Right atrium auricular region (tissue), 2 donors: ENCODE data around the gene NME3. TPM values are rescaled to one million over a fixed set of nuclear protein-coding genes. Genes with fewer than 3 reads are reported as not detected.

Source experiments
- DNase-seq: peaks from one replicate; pipeline ENCODE4 v3.0.0-alpha.2; 2019; ENCODE audit warnings: low spot score
- H3K27ac ChIP-seq, 2 donors: fragments of 200-600 bp; sonication (generic); 1 replicate in 1 of 2; 2 replicates in 1 of 2; pipeline ENCODE4 v1.5.1; 2016 to 2019
- H3K27me3 ChIP-seq, 2 donors: fragments of 200-600 bp; sonication (generic); one replicate each; pipeline versions ENCODE4 v1.5.1 to v1.6.0; 2017 to 2019
- H3K36me3 ChIP-seq: fragments of 200-600 bp; sonication (generic); one replicate; pipeline ENCODE4 v1.5.1; 2016
- H3K4me1 ChIP-seq, 2 donors: fragments of 200-600 bp; sonication (generic); one replicate each; pipeline versions ENCODE4 v1.5.1 to v1.6.0; 2017 to 2019
- H3K4me3 ChIP-seq, 2 donors: fragments of 200-600 bp; sonication (generic); 1 replicate in 1 of 2; 2 replicates in 1 of 2; pipeline ENCODE4 v1.5.1; 2017 to 2019; ENCODE audit warnings: mild to moderate bottlenecking in 1 of 2, moderate library complexity in 1 of 2
- H3K9me3 ChIP-seq, 2 donors: fragments of 200-600 bp; sonication (generic); one replicate each; pipeline ENCODE4 v1.5.1; 2019
- CTCF ChIP-seq, 2 donors: fragments of 200-600 bp; sonication (generic); IDR thresholded peaks; one replicate each; pipeline ENCODE4 v1.5.1; 2019; ENCODE audit warnings: antibody characterized with exemption in 2 of 2
- total RNA-seq, 2 donors: library from RNA; depleted of rRNA; stranded (reverse); fragments of >200 nt; gene quantifications; one replicate each; pipeline ENCODE4 v1.1.0, GENCODE V29; 2016

Gene NME3
- total RNA-seq, 2 donors from 2014 or later, result 51.3 to 56.2 TPM

- Histone ChIP-seq H3K4me1 (peaks cover 0 to 48% of the 10 kb centered on the region in 2 donors), H3K9me3 (no peaks in the 10 kb centered on the region)
- DNase-seq, result no peak
Observed at GRCh38 chr16:1781254-1781653, 9.9 kb upstream of the NME3 start.

GRCh38 chr16:1780677-1781072 lies 9.3 kb upstream of the NME3 start:
- no peaks in the 10 kb centered on the region for H3K27me3 ChIP-seq
- no peak for DNase-seq
- H3K4me3 ChIP-seq, result no peak overlapping the region
- H3K27ac ChIP-seq, result no peak overlapping the region
- H3K36me3 ChIP-seq, result peaks cover 34% of the 10 kb centered on the region
- TF ChIP-seq CTCF (IDR thresholded peaks at IDR 0.05), result no peak
- H3K4me1 ChIP-seq, result peaks cover 0 to 48% of the 10 kb centered on the region in 2 donors
- no peaks in the 10 kb centered on the region for H3K9me3 ChIP-seq

More at GRCh38 chr16:1781254-1781653, 9.9 kb upstream of the NME3 start:
- Histone ChIP-seq H3K27me3 (no peaks in the 10 kb centered on the region), H3K4me3 (peak overlapping the region; percentile 75 to 76), H3K36me3 (peaks cover 29% of the 10 kb centered on the region), H3K27ac (peak overlapping the region in 1 of 2 donors; percentile 79)
- no peak for TF ChIP-seq CTCF (IDR thresholded peaks at IDR 0.05)

- H3K36me3 ChIP-seq, result peaks cover 37% of the 10 kb centered on the region
- H3K9me3 ChIP-seq, result no peaks in the 10 kb centered on the region
- no peak overlapping the region for H3K4me3 ChIP-seq
- H3K27ac ChIP-seq, result no peak overlapping the region
- TF ChIP-seq CTCF (IDR thresholded peaks at IDR 0.05), result no peak
- no peaks in the 10 kb centered on the region for H3K27me3 ChIP-seq
- peaks cover 0 to 41% of the 10 kb centered on the region in 2 donors for H3K4me1 ChIP-seq
- no peak for DNase-seq
Observed at GRCh38 chr16:1779741-1780676, 8.7 kb upstream of the NME3 start.

- Histone ChIP-seq H3K27me3 (no peaks in the 10 kb centered on the region), H3K4me1 (peaks cover 0 to 40% of the 10 kb centered on the region in 2 donors), H3K36me3 (peaks cover 37% of the 10 kb centered on the region), H3K9me3 (no peaks in the 10 kb centered on the region), H3K4me3 (no peak overlapping the region), H3K27ac (no peak overlapping the region)
- TF ChIP-seq CTCF (IDR thresholded peaks at IDR 0.05), result no peak
- DNase-seq, result no peak
Observed at GRCh38 chr16:1779234-1779701, 7.9 kb upstream of the NME3 start.

GRCh38 chr16:1778200-1779179 lies 7.1 kb upstream of the NME3 start:
- DNase-seq, result no peak
- Histone ChIP-seq H3K27ac (no peak overlapping the region), H3K9me3 (no peaks in the 10 kb centered on the region), H3K4me1 (peaks cover 0 to 40% of the 10 kb centered on the region in 2 donors), H3K36me3 (peaks cover 37% of the 10 kb centered on the region), H3K27me3 (no peaks in the 10 kb centered on the region), H3K4me3 (no peak overlapping the region)
- no peak for TF ChIP-seq CTCF (IDR thresholded peaks at IDR 0.05)
